D341Med (cell line): Measurements from ENCODE around the gene FBXW11.
"Not testable (repeated sequence)": the region's sequence is repeated elsewhere in the genome, so short reads cannot be mapped to it uniquely, and the experiment has no call there.

Source experiments
- DNase-seq: peaks from one replicate; pipeline ENCODE4 v3.0.0; 2012; ENCODE audit warnings: low spot score

Gene FBXW11

GRCh38 chr5:171908638-171909037, 97.8 kb downstream of the FBXW11 start:
- DNase-seq = no peak

DNA sequence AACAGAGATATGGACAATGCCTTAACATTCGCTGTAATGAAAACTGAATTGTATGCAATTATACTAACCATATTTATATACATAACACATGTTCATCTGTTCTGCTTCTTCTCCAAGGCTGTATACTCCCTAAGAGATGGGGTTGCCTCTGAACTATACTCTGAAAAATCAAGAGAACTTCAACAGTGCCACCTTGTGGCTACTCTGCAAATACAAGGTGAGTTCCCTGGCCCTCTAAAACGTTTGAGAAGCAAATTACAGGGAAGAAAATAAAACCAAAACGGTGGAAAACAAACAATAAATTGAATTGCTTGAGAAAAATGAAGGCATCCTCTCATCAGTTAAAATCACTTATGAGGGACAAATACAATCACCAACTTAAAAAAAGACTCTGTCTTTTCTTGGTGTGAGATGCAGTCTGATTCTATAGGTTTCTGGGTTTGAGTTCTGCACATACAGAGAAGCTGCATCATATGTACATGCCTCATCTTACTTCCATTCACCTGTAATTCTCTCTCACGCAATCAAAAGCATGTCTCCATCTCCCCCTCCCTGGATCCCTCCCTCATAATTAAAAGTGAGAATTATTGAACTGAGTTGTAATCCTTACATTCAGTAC, 98.6 kb downstream of the FBXW11 start:
- DNase-seq = peak; percentile 48

DNA sequence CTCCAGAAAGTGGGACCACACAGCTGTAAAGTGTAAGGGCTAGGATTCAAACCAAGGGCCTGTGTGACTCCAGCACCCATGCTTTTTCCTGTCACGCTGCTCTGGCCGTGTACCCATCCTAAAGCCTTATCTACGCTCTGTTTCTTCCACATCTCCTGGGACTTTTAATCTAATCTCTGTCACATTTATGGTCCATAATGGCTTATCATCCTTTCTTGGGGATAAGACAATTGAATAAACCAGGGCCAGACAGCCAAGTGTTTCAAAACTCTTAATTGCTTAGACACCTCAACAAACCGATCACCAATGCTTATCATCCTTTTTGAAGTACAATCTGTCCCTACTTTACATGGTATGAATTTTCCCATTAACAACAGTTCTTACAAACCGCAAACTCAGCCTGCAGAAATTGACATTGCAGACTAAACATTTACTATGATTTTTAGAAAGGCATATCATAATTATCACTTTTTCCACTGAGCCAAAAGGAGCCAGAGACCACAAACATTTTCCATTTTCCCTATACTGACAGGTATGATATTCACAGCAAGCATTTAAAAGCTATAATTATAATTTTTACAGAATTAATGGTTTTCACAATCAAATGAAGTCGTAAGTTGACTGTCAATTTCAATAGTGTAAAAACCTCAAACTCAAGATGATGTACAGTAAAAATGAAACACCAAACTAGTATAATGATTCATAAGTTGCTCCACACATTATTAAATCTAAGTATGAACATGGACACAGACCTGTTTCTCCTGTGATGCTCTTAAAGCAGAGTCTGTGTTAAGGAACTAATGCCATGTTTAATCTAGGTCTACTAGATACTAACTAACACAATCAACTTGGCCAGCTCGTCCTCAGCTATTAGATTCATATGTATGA, 99.5 kb downstream of the FBXW11 start:
- DNase-seq = peak; percentile 42

- no peak for DNase-seq
Observed at GRCh38 chr5:171906066-171906570, 100.3 kb downstream of the FBXW11 start.

- no peak for DNase-seq
Observed at GRCh38 chr5:171904886-171905285, 101.6 kb downstream of the FBXW11 start.

GRCh38 chr5:171901764-171902163, 104.7 kb downstream of the FBXW11 start:
- DNase-seq = no peak

- no peak for DNase-seq
Observed at GRCh38 chr5:171899792-171900191, 106.6 kb downstream of the FBXW11 start.

DNA sequence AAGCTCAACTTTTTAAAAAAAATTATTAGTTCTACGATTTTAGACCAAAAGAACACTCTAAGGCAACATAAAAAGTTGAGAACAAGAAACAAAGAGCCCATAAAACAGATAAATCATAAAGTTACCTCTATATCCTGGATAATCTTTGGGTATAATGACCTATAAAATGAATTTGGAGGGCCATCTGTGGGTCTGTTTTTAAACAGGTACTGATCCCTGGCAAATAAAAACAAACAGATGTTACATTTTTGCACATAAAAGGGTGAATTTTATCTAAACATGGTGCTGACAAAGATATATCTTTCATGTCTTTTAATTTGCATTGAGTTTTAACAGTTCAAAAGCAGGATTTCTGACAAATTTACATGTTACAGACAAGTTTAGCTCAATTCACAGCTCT, 107.6 kb downstream of the FBXW11 start:
- no peak for DNase-seq

- DNase-seq = no peak
Observed at GRCh38 chr5:171898386-171898785, 108.1 kb downstream of the FBXW11 start.

GRCh38 chr5:171897231-171897630, 109.2 kb downstream of the FBXW11 start:
- DNase-seq = no peak

DNA sequence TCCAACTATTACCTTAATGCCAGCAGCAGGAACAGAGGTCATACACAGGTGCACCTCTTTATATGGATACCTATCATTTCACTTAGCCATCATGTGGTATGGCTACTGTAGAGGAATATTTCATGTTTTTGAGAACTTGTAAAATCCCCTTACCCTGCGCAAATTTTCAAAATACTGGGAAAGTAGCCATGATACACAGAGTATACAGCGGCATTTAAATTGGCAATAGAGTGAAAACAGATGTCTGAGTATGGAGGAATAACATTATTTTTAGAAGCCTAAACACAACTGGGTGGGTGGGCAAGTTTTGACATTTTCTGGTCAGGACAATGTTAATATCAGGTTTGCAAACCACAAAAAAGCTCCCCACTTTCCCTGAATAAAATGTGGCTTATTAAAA, 111.4 kb downstream of the FBXW11 start:
- no peak for DNase-seq

- no peak for DNase-seq
Observed at GRCh38 chr5:171893290-171893886, 113.0 kb downstream of the FBXW11 start.

DNA sequence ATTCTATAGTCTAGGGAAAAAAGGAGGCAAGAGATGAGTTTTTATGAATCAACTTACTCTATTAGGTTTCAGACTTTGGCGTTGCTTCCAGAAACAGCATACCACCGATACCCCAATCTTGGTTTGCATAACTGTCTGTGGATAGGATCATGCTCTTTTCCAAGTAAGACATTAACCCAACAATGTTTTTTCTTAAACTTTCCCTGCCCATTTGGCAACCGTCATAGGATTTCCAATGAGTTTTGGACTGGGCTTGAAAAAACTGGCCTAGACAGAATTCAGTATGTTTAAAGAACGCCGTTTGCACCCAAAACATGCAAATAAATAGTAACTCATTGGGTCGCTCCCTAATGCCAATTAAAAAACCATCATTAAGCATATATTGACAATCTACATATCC, 114.8 kb downstream of the FBXW11 start:
- no peak for DNase-seq

- no peak for DNase-seq
Observed at GRCh38 chr5:171891150-171891549, 115.3 kb downstream of the FBXW11 start.

DNA sequence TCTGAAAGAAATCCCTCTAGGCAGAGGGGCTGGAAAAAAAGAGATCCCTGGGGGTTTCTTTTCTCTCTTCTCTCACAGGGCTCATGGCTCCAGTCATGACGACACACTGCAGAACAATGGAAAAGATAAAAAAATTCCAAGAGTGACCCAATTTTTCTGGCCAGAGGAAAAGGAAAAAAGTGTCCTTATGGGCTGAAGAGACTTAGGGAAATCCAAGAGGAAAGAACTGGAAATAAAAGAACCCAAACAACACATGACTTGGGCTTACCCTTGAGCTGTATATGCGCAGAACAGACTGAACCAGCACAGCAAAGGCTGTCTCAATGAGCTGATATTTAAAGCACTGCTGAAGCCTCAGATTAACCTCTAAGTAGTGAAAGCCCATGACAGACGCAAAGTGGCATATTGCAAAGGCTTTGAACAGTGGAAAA, 118.4 kb downstream of the FBXW11 start:
- peak; percentile 43 for DNase-seq

DNA sequence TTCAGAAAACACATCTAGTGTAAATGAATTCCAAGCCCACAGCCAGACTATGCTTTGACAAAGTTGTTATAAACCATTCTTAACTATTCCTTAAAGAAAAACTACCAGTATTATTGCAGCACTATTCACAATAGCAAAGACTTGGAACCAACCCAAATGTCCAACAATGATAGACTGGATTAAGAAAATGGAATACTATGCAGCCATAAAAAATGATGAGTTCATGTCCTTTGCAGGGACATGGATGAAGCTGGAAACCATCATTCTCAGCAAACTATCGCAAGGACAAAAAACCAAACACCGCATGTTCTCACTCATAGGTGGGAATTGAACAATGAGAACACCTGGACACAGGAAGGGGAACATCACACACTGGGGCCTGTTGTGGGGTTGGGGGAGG, 120.4 kb downstream of the FBXW11 start:
- not testable (repeated sequence) for DNase-seq

GRCh38 chr5:171882118-171882517, 124.3 kb downstream of the FBXW11 start:
- no peak for DNase-seq

DNA sequence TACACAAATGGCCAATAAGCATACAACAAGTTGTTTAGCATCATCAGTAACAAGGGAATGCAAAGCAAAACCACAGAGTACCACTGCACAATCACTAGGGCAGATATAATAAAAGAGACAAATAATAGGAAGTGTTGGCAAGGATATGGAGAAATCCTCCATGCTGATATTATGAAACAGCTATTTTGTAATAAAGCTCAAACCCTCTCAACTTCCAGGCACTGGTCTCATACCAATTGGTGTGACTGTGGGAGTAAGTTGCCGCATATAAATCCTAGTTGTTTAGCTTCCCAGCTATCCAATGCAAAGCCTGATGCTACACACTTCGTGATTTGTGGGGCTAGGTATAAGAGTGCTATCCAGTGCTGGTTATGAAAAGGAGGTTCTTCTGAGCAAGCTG, 132.2 kb downstream of the FBXW11 start:
- no peak for DNase-seq

- DNase-seq = no peak
Observed at GRCh38 chr5:171872666-171873065, 133.8 kb downstream of the FBXW11 start.

DNA sequence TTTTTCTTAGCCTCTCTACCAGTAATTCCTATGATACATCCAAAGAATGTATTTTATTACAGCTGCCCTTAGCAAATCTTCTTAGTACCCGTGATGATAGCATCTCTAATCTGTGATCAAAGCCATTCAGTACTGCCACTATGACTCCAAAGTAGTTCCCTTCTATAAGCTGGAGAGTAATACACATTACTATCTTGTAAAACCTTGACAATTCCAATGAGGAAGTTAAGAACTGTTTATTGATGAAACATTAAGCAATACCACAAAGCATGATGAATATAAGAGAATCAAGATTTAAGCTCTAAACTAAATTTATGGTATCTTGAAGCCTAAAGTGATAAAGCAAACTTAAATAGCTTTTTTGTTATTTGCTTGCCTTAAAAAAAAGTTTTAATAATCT, 134.7 kb downstream of the FBXW11 start:
- DNase-seq = no peak

GRCh38 chr5:171869956-171870355, 136.5 kb downstream of the FBXW11 start:
- DNase-seq = no peak

DNA sequence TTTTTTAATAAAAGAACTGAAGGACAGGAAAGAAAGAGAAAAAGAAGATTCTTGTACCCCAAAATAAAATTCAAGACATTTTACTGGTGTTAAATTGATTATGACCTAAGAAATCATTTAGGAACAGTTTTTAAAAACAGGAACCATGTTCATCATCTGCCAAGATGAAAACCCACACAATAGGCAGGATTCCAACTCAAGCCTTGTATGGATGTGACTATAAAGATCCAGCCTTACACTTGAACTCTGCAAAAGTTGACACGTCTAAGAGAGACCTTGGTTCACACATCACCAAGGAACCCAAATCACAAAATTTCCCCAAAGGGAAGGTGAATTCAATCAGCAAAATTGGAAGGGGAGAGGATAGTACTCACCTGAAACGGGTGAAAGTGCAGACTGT, 138.2 kb downstream of the FBXW11 start:
- DNase-seq = no peak

- DNase-seq = no peak
Observed at GRCh38 chr5:171867786-171868185, 138.7 kb downstream of the FBXW11 start.
